Kidney (tissue), 14 donors: ENCODE data around the gene SMAD6. TPM values are rescaled to one million over a fixed set of nuclear protein-coding genes. Genes with fewer than 3 reads are reported as not detected.

Experiments
- DNase-seq, 5 donors: peaks; one replicate each; pipeline ENCODE4 v3.0.0-alpha.2; 2013 to 2020
- FAIRE-seq: peaks from 2 replicates; lab custom pipeline; 2012; peaks lifted over from hg19 to GRCh38; lab: Jason Lieb, UNC
- H3K27ac ChIP-seq, 2 donors: one replicate each; pipeline ENCODE4 v1.7.0; 2013; ENCODE audit warnings: low read depth in 2 of 2, low read length in 2 of 2, inconsistent platforms in 1 of 2
- H3K27me3 ChIP-seq: one replicate; pipeline ENCODE4 v1.7.1; 2013; ENCODE audit warnings: low read length, inconsistent platforms; ENCODE audit not compliant: control insufficient read depth, insufficient read depth
- H3K36me3 ChIP-seq, 3 donors: one replicate each; pipeline versions ENCODE4 v1.7.0 to v1.7.1; 2013; ENCODE audit warnings: low read length in 3 of 3, control low read depth in 1 of 3, inconsistent platforms in 1 of 3; ENCODE audit not compliant: insufficient read depth in 3 of 3, control insufficient read depth in 2 of 3
- H3K4me1 ChIP-seq, 3 donors: one replicate each; pipeline versions ENCODE4 v1.7.0 to v1.7.1; 2013; ENCODE audit warnings: low read length in 3 of 3, inconsistent platforms in 1 of 3, low read depth in 1 of 3; ENCODE audit not compliant: control insufficient read depth in 2 of 3, insufficient read depth in 2 of 3
- H3K4me3 ChIP-seq, 3 donors: one replicate each; pipeline versions ENCODE4 v1.7.0 to v1.8.1; 2013; ENCODE audit warnings: low read length in 3 of 3, control low read depth in 1 of 3, inconsistent platforms in 1 of 3
- H3K9ac ChIP-seq, 3 donors: one replicate each; pipeline versions ENCODE4 v1.7.0 to v1.7.1; 2013; ENCODE audit warnings: low read length in 3 of 3, control low read depth in 1 of 3, inconsistent platforms in 1 of 3
- H3K9me3 ChIP-seq, 3 donors: one replicate each; pipeline versions ENCODE4 v1.7.0 to v1.7.1; 2013; ENCODE audit warnings: low read length in 3 of 3, control low read depth in 1 of 3, inconsistent platforms in 1 of 3; ENCODE audit not compliant: control insufficient read depth in 2 of 3, insufficient read depth in 1 of 3
- CTCF ChIP-seq: IDR thresholded peaks from 3 replicates; pipeline ENCODE4 v1.5.1; 2012; ENCODE audit warnings: mild to moderate bottlenecking, moderate library complexity, borderline replicate concordance; ENCODE audit not compliant: insufficient read depth; ENCODE audit errors: extremely low read depth
- intact Hi-C: fragments of 100-400 bp; cut with DNase I; formaldehyde crosslinking; loops from one replicate; pipeline ENCODE4 v1.11.1; 2022
- polyA plus RNA-seq: library from polyadenylated mRNA; stranded (reverse); fragments of 350-450 nt; fragmentation: Illumina TruSeq; extraction: RNeasy Lipid Tissue Mini Kit (QIAGEN cat#74804); gene quantifications from one replicate; pipeline ENCODE4 v1.2.3, GENCODE V29; 2014; ENCODE audit warnings: low read depth, low replicate concordance; ENCODE audit not compliant: insufficient read depth
- total RNA-seq: library from RNA; stranded (reverse); fragmentation: NEBNext Ultra II Directional; extraction: Animal tissue kit (Norgen Biotek cat#: 25700); gene quantifications from one replicate; pipeline ENCODE4 v1.2.1, GENCODE V29; 2021
- donor health status: control.
- donor health status: control.
- donor health status: control.
- donor health status: control.
- donor health status: control.
- donor health status: DM: yes; HTN: yes; CAD: no.
- donor health status: Normal renal cell carcinoma (clear cell type).

SMAD6 gene
- total and polyA plus RNA-seq, 2 donors from 2014 or later: 15.4 to 23.0 TPM

- intact Hi-C loops: no loop called here
- no peak for DNase-seq
- Histone ChIP-seq H3K4me3 (no peak overlapping the region), H3K27me3 (no peaks in the 10 kb centered on the region), H3K4me1 (peaks cover 12 to 47% (median 30%) of the 10 kb centered on the region in 3 donors), H3K27ac (no peak overlapping the region), H3K9ac (no peak overlapping the region), H3K36me3 (no peaks in the 10 kb centered on the region), H3K9me3 (no peaks in the 10 kb centered on the region)
- no peak for TF ChIP-seq CTCF
- FAIRE-seq: no peak
These were observed 76.3 kb downstream of the SMAD6 start for GRCh38 chr15:66778314-66778665.

- DNase-seq (no peak), FAIRE-seq (no peak)
- peaks cover 9 to 43% (median 26%) of the 10 kb centered on the region in 3 donors for H3K4me1 ChIP-seq
- H3K27ac ChIP-seq: peak overlapping the region in 1 of 2 donors; percentile 74
- H3K36me3 ChIP-seq: peaks cover 0 to 4% (median 0%) of the 10 kb centered on the region in 3 donors
- intact Hi-C loops: no loop called here
- H3K4me3 ChIP-seq: no peak overlapping the region
- no peak overlapping the region for H3K9ac ChIP-seq
- no peaks in the 10 kb centered on the region for H3K27me3 ChIP-seq
- TF ChIP-seq CTCF: no peak
- no peaks in the 10 kb centered on the region for H3K9me3 ChIP-seq
These were observed 76.7 kb downstream of the SMAD6 start for GRCh38 chr15:66778716-66779115.

- DNase-seq: no peak
- intact Hi-C loops: no loop called here
These were observed 77.4 kb downstream of the SMAD6 start for GRCh38 chr15:66779331-66780009.

More at GRCh38 chr15:66779331-66780009, 77.4 kb downstream of the SMAD6 start:
- FAIRE-seq: no peak
- peak overlapping the region; percentile 40 to 74 for H3K27ac ChIP-seq
- H3K36me3 ChIP-seq: peaks cover 0 to 8% (median 0%) of the 10 kb centered on the region in 3 donors
- peak overlapping the region in 1 of 3 donors; percentile 46 for H3K9ac ChIP-seq
- no peaks in the 10 kb centered on the region for H3K27me3 ChIP-seq
- peaks cover 9 to 37% (median 18%) of the 10 kb centered on the region in 3 donors for H3K4me1 ChIP-seq
- no peak overlapping the region for H3K4me3 ChIP-seq
- no peak for TF ChIP-seq CTCF
- no peaks in the 10 kb centered on the region for H3K9me3 ChIP-seq
